Vagina (tissue), 2 donors: Measurements from ENCODE around the gene FCGR2B.
"Not testable (repeated sequence)": the region's sequence is repeated elsewhere in the genome, so short reads cannot be mapped to it uniquely, and the experiment has no call there.

ENCODE experiments used
- POLR2A ChIP-seq, 2 donors: fragments of 450-650 bp; IDR thresholded peaks; one replicate each; pipeline ENCODE4 v1.6.1; 2017; ENCODE audit warnings: antibody characterized with exemption in 2 of 2, mild to moderate bottlenecking in 2 of 2, moderate library complexity in 2 of 2
- POLR2AphosphoS5 ChIP-seq, 2 donors: sonication (generic); formaldehyde crosslinking; IDR thresholded peaks; one replicate each; pipeline ENCODE4 v1.9.0; 2017; ENCODE audit warnings: antibody characterized with exemption in 2 of 2, mild to moderate bottlenecking in 2 of 2, low read depth in 1 of 2; ENCODE audit not compliant: insufficient read depth in 1 of 2
- TF ChIP-seq, protein P1 (sequence below), 3 experiments: fragments of 450-650 bp in 2 of 3; fragments of 200-600 bp in 1 of 3; sonication (generic) in 1 of 3; IDR thresholded peaks; one replicate each; pipeline ENCODE4 v1.5.1; 2017 to 2019; ENCODE audit warnings: antibody characterized with exemption in 3 of 3, mild to moderate bottlenecking in 2 of 3, moderate library complexity in 2 of 3

DNA sequence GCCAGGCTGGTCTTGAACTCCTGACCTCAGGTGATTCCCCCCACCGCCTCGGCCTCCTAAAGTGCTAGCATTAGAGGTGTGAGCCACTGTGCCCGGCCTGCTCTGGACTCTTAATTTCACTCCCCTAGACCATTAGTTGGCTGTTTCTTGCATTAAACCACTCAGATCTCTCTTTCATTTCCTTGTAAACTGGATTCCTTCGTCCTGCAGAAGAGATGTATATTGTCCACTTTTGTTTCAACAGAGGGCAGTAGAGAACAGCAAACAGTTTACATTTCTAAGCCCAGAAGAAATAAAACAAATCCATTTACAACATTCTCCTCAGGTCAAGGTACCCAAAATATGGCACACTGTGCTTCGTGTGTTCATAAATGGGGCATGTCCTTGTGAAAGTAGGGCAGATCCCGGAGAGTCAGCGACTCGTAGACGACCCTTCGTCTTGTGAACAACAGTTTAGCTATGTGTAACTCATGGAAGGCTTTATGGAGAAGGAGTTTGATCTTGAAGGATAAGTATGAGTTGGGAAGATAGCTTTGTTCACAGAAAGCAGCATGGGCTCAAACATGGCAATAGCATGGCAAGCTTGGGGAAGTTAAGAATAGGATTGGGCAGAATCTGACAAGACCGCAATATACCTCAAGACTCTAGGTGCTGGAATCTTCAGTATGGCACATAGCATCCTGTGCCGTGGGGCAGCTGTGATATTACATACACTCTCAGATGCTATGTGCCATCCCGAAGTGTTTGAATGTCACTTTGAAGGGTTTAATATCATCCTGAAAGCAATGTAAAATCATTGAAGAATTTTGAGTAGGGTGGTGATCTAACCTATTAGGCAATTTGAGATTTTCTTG is 15.2 kb upstream of the FCGR2B start:
- TF ChIP-seq, protein P1, sequence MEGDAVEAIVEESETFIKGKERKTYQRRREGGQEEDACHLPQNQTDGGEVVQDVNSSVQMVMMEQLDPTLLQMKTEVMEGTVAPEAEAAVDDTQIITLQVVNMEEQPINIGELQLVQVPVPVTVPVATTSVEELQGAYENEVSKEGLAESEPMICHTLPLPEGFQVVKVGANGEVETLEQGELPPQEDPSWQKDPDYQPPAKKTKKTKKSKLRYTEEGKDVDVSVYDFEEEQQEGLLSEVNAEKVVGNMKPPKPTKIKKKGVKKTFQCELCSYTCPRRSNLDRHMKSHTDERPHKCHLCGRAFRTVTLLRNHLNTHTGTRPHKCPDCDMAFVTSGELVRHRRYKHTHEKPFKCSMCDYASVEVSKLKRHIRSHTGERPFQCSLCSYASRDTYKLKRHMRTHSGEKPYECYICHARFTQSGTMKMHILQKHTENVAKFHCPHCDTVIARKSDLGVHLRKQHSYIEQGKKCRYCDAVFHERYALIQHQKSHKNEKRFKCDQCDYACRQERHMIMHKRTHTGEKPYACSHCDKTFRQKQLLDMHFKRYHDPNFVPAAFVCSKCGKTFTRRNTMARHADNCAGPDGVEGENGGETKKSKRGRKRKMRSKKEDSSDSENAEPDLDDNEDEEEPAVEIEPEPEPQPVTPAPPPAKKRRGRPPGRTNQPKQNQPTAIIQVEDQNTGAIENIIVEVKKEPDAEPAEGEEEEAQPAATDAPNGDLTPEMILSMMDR (IDR thresholded peaks at IDR 0.05), result peak in 1 of 3 experiments; percentile 19
- TF ChIP-seq POLR2A (IDR thresholded peaks at IDR 0.05); POLR2AphosphoS5 (IDR thresholded peaks at IDR 0.05; ENCODE audit: insufficient read depth in 1 of 2, low read depth in 1 of 2): not testable (repeated sequence)
